GM13976 (cell line): ENCODE measurements around the gene PDE1A.

Experiments used
- DNase-seq: peaks from one replicate; pipeline ENCODE4 v3.0.0; 2012; ENCODE audit warnings: low spot score
- CTCF ChIP-seq: IDR thresholded peaks from 2 replicates; pipeline ENCODE4 v1.5.1; 2012; ENCODE audit warnings: borderline replicate concordance, mild to moderate bottlenecking; ENCODE audit not compliant: insufficient read depth; ENCODE audit errors: extremely low read depth, missing control alignments, control extremely low read depth
- in situ Hi-C: fragments of 300-500 bp; cut with MboI; formaldehyde crosslinking; loops from one replicate; pipeline ENCODE4 v1.12.0; 2022; ENCODE audit warnings: low sequenced_read_pairs, mixed read lengths, inconsistent platforms; ENCODE audit not compliant: unreplicated experiment

PDE1A gene

DNA sequence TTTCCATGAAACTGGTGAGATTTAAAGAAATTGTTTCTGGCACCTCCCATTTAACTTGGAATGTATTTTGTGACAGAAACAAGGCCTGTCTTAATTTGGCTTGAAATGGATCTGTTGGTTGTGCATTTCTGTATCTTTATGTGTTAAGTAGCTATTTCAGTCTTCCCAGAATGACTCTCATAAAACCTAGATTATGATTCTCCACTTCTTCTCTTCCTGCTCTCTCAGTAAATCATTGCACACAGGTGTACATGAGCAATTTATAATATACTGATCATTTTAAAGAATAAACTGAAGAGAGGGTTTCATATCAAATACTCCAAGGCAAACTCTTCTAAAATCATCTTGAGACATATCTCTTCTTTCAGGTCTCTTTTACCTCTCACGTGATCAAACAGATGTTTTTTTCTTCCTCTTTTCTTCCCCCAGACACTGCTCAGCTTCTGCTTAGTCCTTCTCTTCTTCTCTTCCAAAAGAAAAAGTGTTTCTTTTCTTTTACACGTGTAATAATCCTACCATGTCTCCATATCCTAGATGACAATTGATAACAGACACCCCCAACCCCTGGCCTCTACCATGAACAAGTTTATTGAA, 329.2 kb downstream of the PDE1A start:
- in situ Hi-C loops, result loop anchor here (25.0 kb wide), 1 partner anchor 360 kb away; no protein-coding TSS in a partner anchor
- no peak for TF ChIP-seq CTCF
- DNase-seq, result no peak

DNA sequence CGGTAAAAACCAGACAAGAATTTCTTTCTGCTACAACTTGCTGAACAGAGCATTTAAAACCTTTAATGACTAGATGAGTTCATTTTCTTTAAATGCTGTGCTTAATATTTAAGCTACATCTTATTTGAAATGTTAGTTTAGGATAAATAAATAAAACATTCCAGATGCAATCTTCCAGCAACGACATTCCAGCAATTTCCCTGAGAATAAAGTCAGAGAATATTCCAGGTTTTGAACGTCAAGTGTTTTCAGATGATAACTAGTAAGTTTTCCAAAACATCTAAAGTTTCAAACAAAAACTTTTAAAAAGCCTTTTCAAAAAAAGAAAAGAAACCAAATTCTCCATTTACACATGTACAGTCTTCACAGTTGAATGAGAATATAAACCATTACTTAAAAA, 336.4 kb downstream of the PDE1A start:
- in situ Hi-C loops, result loop anchor here (25.0 kb wide), 1 partner anchor 353 kb away; no protein-coding TSS in a partner anchor
- DNase-seq, result no peak
- no peak for TF ChIP-seq CTCF
